Vagina (tissue), 2 donors: ENCODE data around the gene BFAR.
"Not testable (repeated sequence)": the region's sequence is repeated elsewhere in the genome, so short reads cannot be mapped to it uniquely, and the experiment has no call there.

Source experiments
- CTCF ChIP-seq, 3 experiments: fragments of 450-650 bp in 2 of 3; fragments of 200-600 bp in 1 of 3; sonication (generic) in 1 of 3; IDR thresholded peaks; one replicate each; pipeline ENCODE4 v1.5.1; 2017 to 2019; ENCODE audit warnings: antibody characterized with exemption in 3 of 3, mild to moderate bottlenecking in 2 of 3, moderate library complexity in 2 of 3
- POLR2A ChIP-seq, 2 donors: fragments of 450-650 bp; IDR thresholded peaks; one replicate each; pipeline ENCODE4 v1.6.1; 2017; ENCODE audit warnings: antibody characterized with exemption in 2 of 2, mild to moderate bottlenecking in 2 of 2, moderate library complexity in 2 of 2

DNA sequence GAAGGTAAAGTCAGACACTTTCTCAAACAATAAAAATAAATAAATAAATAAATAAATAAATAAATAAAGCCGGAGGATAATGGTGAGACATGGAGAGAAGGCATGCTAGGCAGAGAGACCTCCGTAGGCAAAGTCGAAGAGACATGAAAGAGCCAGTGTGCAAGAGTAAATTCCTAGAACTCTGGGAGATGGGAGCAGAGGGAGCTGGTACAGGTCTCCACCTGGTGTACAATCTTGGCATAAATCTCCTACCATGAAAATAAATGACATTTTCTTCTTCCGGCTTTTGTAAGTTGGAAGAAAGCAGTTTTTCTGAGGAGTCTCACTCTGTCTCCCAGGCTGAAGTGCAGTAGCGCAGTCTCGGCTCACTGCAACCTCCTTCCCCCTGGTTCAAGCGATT lies 69.1 kb downstream of the BFAR start:
- not testable (repeated sequence) for TF ChIP-seq CTCF, POLR2A (IDR thresholded peaks at IDR 0.05)
